GM18498 (cell line): ENCODE measurements around the gene YWHAH.
"Not testable (repeated sequence)": the region's sequence is repeated elsewhere in the genome, so short reads cannot be mapped to it uniquely, and the experiment has no call there.

ENCODE experiments used
- ATAC-seq: cut with Tn5 transposase; IDR thresholded peaks from one replicate; pipeline ENCODE4 v1.9.1; 2021; ENCODE audit warnings: mild to moderate bottlenecking, moderate library complexity; ENCODE audit not compliant: unreplicated experiment

YWHAH gene

GRCh38 chr22:31977141-31977841, 33.0 kb downstream of the YWHAH start:
- ATAC-seq = no peak

GRCh38 chr22:31977939-31978338, 33.6 kb downstream of the YWHAH start:
- no peak for ATAC-seq

GRCh38 chr22:31980628-31981027, 36.3 kb downstream of the YWHAH start:
- no peak for ATAC-seq

GRCh38 chr22:31981976-31982375, 37.6 kb downstream of the YWHAH start:
- ATAC-seq = not testable (repeated sequence)

GRCh38 chr22:31983911-31984656, 39.7 kb downstream of the YWHAH start:
- ATAC-seq = no peak

GRCh38 chr22:31987218-31987617, 42.9 kb downstream of the YWHAH start:
- ATAC-seq = no peak

GRCh38 chr22:31991102-31991839, 46.9 kb downstream of the YWHAH start:
- no peak for ATAC-seq

GRCh38 chr22:31995046-31995445, 50.7 kb downstream of the YWHAH start:
- ATAC-seq = no peak

GRCh38 chr22:31995807-31996206, 51.5 kb downstream of the YWHAH start:
- no peak for ATAC-seq

GRCh38 chr22:31998784-31999385, 54.5 kb downstream of the YWHAH start:
- ATAC-seq = no peak

- no peak for ATAC-seq
Measured at GRCh38 chr22:32000181-32000580, 55.8 kb downstream of the YWHAH start.

- ATAC-seq = no peak
Measured at GRCh38 chr22:32005453-32005852, 61.1 kb downstream of the YWHAH start.
